ENCODE data around the gene ARL6IP1.

The ARL6IP1 gene

DNA sequence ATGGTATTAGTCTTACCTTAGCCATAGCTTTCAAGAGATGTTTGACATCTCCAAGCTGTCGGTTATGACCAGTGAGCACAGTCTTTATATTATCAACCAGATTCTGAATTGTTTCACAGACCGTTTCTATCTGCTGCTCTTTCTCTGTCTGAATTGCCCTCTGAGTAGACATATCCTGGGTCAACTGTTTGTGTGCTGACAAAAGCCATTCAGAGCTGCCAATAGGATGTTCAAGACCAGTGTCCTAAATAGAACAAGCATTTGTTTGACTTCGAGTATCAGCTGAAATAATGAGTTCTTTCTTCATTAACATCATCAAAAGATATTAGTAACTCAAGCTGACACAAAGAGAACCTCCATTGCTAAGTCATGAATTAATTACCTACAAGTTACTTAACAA lies 14.9 kb upstream of the ARL6IP1 start:
- Histone ChIP-seq H3K36me3 (replicated peaks; ENCODE audit: insufficient read depth, low read length) (peaks cover 26% of the 10 kb centered on the region; the same call in 1 of the 2 replicates), H3K27ac (ENCODE audit: low read length) (no peak overlapping the region), H3K4me2 (ENCODE audit: low read depth, low read length) (no peak overlapping the region), H3K9me3 (replicated peaks; ENCODE audit: insufficient read depth, low read length) (no peaks in the 10 kb centered on the region), H3K4me3 (ENCODE audit: low read length) (no peak overlapping the region), H4K20me1 (ENCODE audit: insufficient read depth, low read length) (0 out of 2 replicates have a peak, but pooled peaks cover 2% of the 10 kb centered on the region), H3K9ac (ENCODE audit: low read length) (no peak overlapping the region), H3K27me3 (replicated peaks; ENCODE audit: insufficient read depth, low read length) (no peaks in the 10 kb centered on the region), H3F3A (ENCODE audit: insufficient read depth, low read length) (no peaks in the 10 kb centered on the region), H2AFZ (ENCODE audit: low read length) (no peak overlapping the region), H3K4me1 (ENCODE audit: low read length) (no peaks in the 10 kb centered on the region), H3K79me2 (ENCODE audit: low read length) (peaks cover 6% of the 10 kb centered on the region), H3K9me2 (replicated peaks; ENCODE audit: insufficient read depth, low read length) (no peaks in the 10 kb centered on the region)
- DNase-seq, result no peak
- TF ChIP-seq EZH2 (optimal IDR thresholded peaks at IDR 0.05; ENCODE audit: low read depth, low read length), result no peak
- no peak for TF ChIP-seq EZH2phosphoT487 (IDR thresholded peaks at IDR 0.05; ENCODE audit: low read length)
- TF ChIP-seq, protein P1, sequence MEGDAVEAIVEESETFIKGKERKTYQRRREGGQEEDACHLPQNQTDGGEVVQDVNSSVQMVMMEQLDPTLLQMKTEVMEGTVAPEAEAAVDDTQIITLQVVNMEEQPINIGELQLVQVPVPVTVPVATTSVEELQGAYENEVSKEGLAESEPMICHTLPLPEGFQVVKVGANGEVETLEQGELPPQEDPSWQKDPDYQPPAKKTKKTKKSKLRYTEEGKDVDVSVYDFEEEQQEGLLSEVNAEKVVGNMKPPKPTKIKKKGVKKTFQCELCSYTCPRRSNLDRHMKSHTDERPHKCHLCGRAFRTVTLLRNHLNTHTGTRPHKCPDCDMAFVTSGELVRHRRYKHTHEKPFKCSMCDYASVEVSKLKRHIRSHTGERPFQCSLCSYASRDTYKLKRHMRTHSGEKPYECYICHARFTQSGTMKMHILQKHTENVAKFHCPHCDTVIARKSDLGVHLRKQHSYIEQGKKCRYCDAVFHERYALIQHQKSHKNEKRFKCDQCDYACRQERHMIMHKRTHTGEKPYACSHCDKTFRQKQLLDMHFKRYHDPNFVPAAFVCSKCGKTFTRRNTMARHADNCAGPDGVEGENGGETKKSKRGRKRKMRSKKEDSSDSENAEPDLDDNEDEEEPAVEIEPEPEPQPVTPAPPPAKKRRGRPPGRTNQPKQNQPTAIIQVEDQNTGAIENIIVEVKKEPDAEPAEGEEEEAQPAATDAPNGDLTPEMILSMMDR (IDR thresholded peaks at IDR 0.05; ENCODE audit: low read length), result no peak

GRCh38 chr16:18811925-18812324 lies 10.6 kb upstream of the ARL6IP1 start:
- Histone ChIP-seq H3K36me3 (replicated peaks; ENCODE audit: insufficient read depth, low read length) (peaks cover 23% of the 10 kb centered on the region; the same call in 1 of the 2 replicates), H3K4me2 (ENCODE audit: low read depth, low read length) (no peak overlapping the region), H3K27me3 (replicated peaks; ENCODE audit: insufficient read depth, low read length) (no peaks in the 10 kb centered on the region), H2AFZ (ENCODE audit: low read length) (no peak overlapping the region), H3K79me2 (ENCODE audit: low read length) (no peaks in the 10 kb centered on the region), H3K27ac (ENCODE audit: low read length) (no peak overlapping the region), H3K9me2 (replicated peaks; ENCODE audit: insufficient read depth, low read length) (no peaks in the 10 kb centered on the region), H3K9ac (ENCODE audit: low read length) (no peak overlapping the region), H3F3A (ENCODE audit: insufficient read depth, low read length) (no peaks in the 10 kb centered on the region; the same call in 1 of the 2 replicates), H3K4me1 (ENCODE audit: low read length) (no peaks in the 10 kb centered on the region), H3K9me3 (replicated peaks; ENCODE audit: insufficient read depth, low read length) (no peaks in the 10 kb centered on the region), H3K4me3 (ENCODE audit: low read length) (no peak overlapping the region), H4K20me1 (ENCODE audit: insufficient read depth, low read length) (no peaks in the 10 kb centered on the region)
- DNase-seq, result no peak
- TF ChIP-seq EZH2phosphoT487 (IDR thresholded peaks at IDR 0.05; ENCODE audit: low read length) (no peak), EZH2 (optimal IDR thresholded peaks at IDR 0.05; ENCODE audit: low read depth, low read length) (no peak)
- TF ChIP-seq, protein P1 (IDR thresholded peaks at IDR 0.05; ENCODE audit: low read length), result no peak

- TF ChIP-seq EZH2 (optimal IDR thresholded peaks at IDR 0.05; ENCODE audit: low read depth, low read length) (no peak), EZH2phosphoT487 (IDR thresholded peaks at IDR 0.05; ENCODE audit: low read length) (no peak)
- TF ChIP-seq, protein P1 (IDR thresholded peaks at IDR 0.05; ENCODE audit: low read length), result no peak
- no peak overlapping the region for H3K4me3 ChIP-seq (ENCODE audit: low read length)
- no peaks in the 10 kb centered on the region for H3K9me2 ChIP-seq (replicated peaks; ENCODE audit: insufficient read depth, low read length)
- no peak overlapping the region for H3K4me2 ChIP-seq (ENCODE audit: low read depth, low read length)
- H4K20me1 ChIP-seq (ENCODE audit: insufficient read depth, low read length), result no peaks in the 10 kb centered on the region
- no peak for DNase-seq
- H3K9me3 ChIP-seq (replicated peaks; ENCODE audit: insufficient read depth, low read length), result no peaks in the 10 kb centered on the region
- peaks cover 9% of the 10 kb centered on the region; the same call in 1 of the 2 replicates for H3F3A ChIP-seq (ENCODE audit: insufficient read depth, low read length)
- peaks cover 16% of the 10 kb centered on the region; the same call in 1 of the 2 replicates for H3K36me3 ChIP-seq (replicated peaks; ENCODE audit: insufficient read depth, low read length)
- no peak overlapping the region for H3K27ac ChIP-seq (ENCODE audit: low read length)
- H3K9ac ChIP-seq (ENCODE audit: low read length), result no peak overlapping the region
- no peaks in the 10 kb centered on the region for H3K4me1 ChIP-seq (ENCODE audit: low read length)
- H3K79me2 ChIP-seq (ENCODE audit: low read length), result no peaks in the 10 kb centered on the region
- no peaks in the 10 kb centered on the region for H3K27me3 ChIP-seq (replicated peaks; ENCODE audit: insufficient read depth, low read length)
- H2AFZ ChIP-seq (ENCODE audit: low read length), result no peak overlapping the region
These were observed 7.8 kb upstream of the ARL6IP1 start for GRCh38 chr16:18809165-18809564.
